Activated CD4-positive, alpha-beta memory T cell treated with anti-CD3 and anti-CD28 coated beads for 36 hours (primary cell): ENCODE results near the gene GM2A. TPM values are rescaled to one million over a fixed set of nuclear protein-coding genes. Genes with fewer than 3 reads are reported as not detected.
"Not testable (repeated sequence)": the region's sequence is repeated elsewhere in the genome, so short reads cannot be mapped to it uniquely, and the experiment has no call there.

Experiments used
- CTCF ChIA-PET: fragments of 350-600 bp; sonication (Branson Sonifier 250); formaldehyde crosslinking; loops from one replicate; lab custom pipeline; 2021; ENCODE audit warnings: antibody characterized with exemption, inconsistent platforms; lab: Charles Lee
- POLR2A ChIA-PET: fragments of 350-600 bp; sonication (Branson Sonifier 250); formaldehyde crosslinking; loops from one replicate; lab custom pipeline; 2021; ENCODE audit warnings: antibody characterized with exemption; lab: Charles Lee
- DNase-seq: peaks from one replicate; pipeline ENCODE4 v3.0.0-alpha.2; 2020
- H3K27ac Mint-ChIP-seq: one replicate; pipeline ENCODE4 v1.8.0; 2021; ENCODE audit warnings: mixed read lengths
- H3K27me3 Mint-ChIP-seq: one replicate; pipeline ENCODE4 v1.8.0; 2021; ENCODE audit warnings: mixed read lengths
- H3K36me3 Mint-ChIP-seq: one replicate; pipeline ENCODE4 v1.8.0; 2021; ENCODE audit warnings: mixed read lengths
- H3K4me1 Mint-ChIP-seq: one replicate; pipeline ENCODE4 v1.8.0; 2021; ENCODE audit warnings: low read depth, mixed read lengths
- H3K4me3 Mint-ChIP-seq: one replicate; pipeline ENCODE4 v1.8.0; 2021; ENCODE audit warnings: mild to moderate bottlenecking, mixed read lengths
- H3K9me3 Mint-ChIP-seq: one replicate; pipeline ENCODE4 v1.8.0; 2021; ENCODE audit warnings: mixed read lengths
- intact Hi-C: fragments of 100-400 bp; cut with micrococcal nuclease; formaldehyde crosslinking; loops from one replicate; pipeline ENCODE4 v1.15.1; 2023
- total RNA-seq, 2 experiments: library from RNA; stranded (reverse); gene quantifications; one replicate each; pipeline ENCODE4 v1.2.3, GENCODE V29; 2021

GM2A gene
- total RNA-seq, 2 experiments from 2014 or later = 28.7 to 29.1 TPM

- intact Hi-C loops = no loop called here
- Mint-ChIP-seq H3K27ac (no peak overlapping the region), H3K36me3 (no peaks in the 10 kb centered on the region), H3K27me3 (no peaks in the 10 kb centered on the region), H3K4me1 (peaks cover 12% of the 10 kb centered on the region), H3K4me3 (no peak overlapping the region), H3K9me3 (no peaks in the 10 kb centered on the region)
- ChIA-PET CTCF (interaction anchor here (1.0 to 1.8 kb wide), 4 partner anchors 9 to 103 kb away, joined by 3 to 8 read pairs (median 5); no protein-coding TSS in a partner anchor), POLR2A (no interaction called here)
- no peak for DNase-seq
Measured at GRCh38 chr5:151228986-151229385, 24.0 kb upstream of the GM2A start.

DNA sequence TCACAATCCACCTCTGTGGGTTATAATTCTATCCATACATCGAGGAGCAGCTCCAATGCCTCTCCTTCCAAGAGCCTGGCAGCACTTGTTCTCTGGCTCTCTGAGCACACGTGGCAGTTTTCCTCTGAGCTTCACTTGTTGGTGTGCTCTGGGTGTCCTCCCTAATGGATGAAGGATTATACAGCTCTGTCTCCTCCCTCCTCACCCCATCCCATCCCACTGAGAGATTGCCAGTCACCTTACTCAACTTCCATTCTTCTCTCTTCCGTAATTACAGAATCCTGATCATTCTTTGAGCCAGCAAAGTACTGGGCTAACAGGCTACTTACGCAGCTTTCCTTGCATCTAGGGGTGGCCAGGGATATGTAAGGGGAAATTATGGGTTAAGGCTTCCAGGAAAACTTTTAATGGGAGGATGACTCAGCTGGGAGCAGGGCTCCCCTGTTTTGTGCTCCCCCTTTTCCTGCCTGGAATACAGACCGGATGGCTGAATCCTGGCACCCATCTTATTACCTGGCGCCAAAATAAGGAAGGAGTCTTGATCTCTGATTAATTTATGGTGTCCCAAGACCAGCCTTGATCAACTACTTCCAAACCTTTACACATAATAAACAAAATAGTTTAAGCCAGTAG lies 22.8 kb upstream of the GM2A start:
- POLR2A ChIA-PET = no interaction called here
- Mint-ChIP-seq H3K9me3 (no peaks in the 10 kb centered on the region), H3K27ac (no peak overlapping the region), H3K4me1 (peaks cover 12% of the 10 kb centered on the region), H3K27me3 (no peaks in the 10 kb centered on the region), H3K36me3 (no peaks in the 10 kb centered on the region), H3K4me3 (no peak overlapping the region)
- no peak for DNase-seq
- intact Hi-C loops = no loop called here
- CTCF ChIA-PET = interaction anchor here (1.0 to 1.8 kb wide), 4 partner anchors 7 to 104 kb away, joined by 3 to 8 read pairs (median 5); no protein-coding TSS in a partner anchor

DNA sequence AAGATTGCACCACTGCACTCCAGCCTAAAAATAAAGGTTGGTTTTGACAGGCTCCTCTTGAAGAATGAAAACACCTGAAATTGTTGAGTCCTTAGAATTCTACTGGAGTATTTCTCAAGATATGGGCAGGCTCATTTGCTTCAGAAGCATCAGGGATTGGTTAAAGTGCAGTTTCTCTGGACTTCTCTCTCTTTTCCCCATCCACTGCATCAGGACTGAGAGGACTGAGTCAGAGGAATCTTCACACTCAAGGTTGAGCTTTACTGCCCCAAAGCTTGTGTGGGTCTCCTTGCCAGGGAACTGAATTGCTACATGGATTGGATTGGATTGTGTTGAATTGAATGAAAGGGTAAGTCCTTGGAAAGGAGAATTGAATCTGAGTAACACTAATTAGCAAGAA lies 21.6 kb upstream of the GM2A start:
- no peaks in the 10 kb centered on the region for H3K27me3 Mint-ChIP-seq
- CTCF ChIA-PET = interaction anchor here (1.1 kb wide), 1 partner anchor 116 kb away, joined by 3 read pairs; no protein-coding TSS in a partner anchor
- DNase-seq = no peak
- intact Hi-C loops = no loop called here
- no peak overlapping the region for H3K4me3 Mint-ChIP-seq
- H3K4me1 Mint-ChIP-seq = peaks cover 9% of the 10 kb centered on the region
- H3K9me3 Mint-ChIP-seq = no peaks in the 10 kb centered on the region
- H3K36me3 Mint-ChIP-seq = no peaks in the 10 kb centered on the region
- H3K27ac Mint-ChIP-seq = no peak overlapping the region
- POLR2A ChIA-PET = no interaction called here

DNA sequence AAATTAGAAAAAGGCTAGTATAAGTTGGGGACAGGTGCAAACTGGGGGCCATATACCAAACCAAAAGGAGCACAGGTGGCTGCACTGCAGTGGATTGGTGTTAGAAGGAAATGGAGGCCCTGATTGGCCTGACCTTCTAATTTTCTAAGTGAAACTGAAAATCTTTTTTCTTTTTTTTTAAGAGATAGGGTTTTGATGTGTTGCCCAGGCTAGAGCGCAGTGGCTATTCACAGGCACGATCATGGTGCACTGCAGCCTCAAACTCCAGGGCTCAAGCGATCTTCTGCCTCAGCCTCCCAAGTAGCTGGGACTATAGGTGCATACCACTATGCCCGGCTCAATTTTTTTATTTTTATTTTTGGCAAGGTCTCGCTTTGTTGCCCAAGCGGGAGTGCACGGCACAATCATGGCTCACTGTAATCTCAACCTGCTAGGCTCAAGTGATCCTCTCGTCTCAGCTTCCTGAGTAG lies 19.3 kb upstream of the GM2A start:
- peaks cover 9% of the 10 kb centered on the region for H3K4me1 Mint-ChIP-seq
- POLR2A ChIA-PET = no interaction called here
- no peaks in the 10 kb centered on the region for H3K36me3 Mint-ChIP-seq
- CTCF ChIA-PET = interaction anchor here (0.9 to 1.4 kb wide), 3 partner anchors 10 to 418 kb away, joined by 3 to 4 read pairs (median 3); partner anchors contain the start of gene CCDC69
- no peak overlapping the region for H3K4me3 Mint-ChIP-seq
- no peaks in the 10 kb centered on the region for H3K27me3 Mint-ChIP-seq
- H3K27ac Mint-ChIP-seq = no peak overlapping the region
- intact Hi-C loops = no loop called here
- H3K9me3 Mint-ChIP-seq = no peaks in the 10 kb centered on the region
- no peak for DNase-seq

GRCh38 chr5:151234476-151235238 lies 18.3 kb upstream of the GM2A start:
- H3K4me3 Mint-ChIP-seq = no peak overlapping the region
- ChIA-PET CTCF (interaction anchor here (0.9 to 1.8 kb wide), 5 partner anchors 11 to 417 kb away, joined by 3 to 6 read pairs (median 4); partner anchors contain the start of gene CCDC69), POLR2A (interaction anchor here (1.1 to 1.7 kb wide), 2 partner anchors 11 to 21 kb away, joined by 3 to 4 read pairs; partner anchors contain the start of gene CCDC69)
- H3K4me1 Mint-ChIP-seq = peaks cover 9% of the 10 kb centered on the region
- H3K27me3 Mint-ChIP-seq = no peaks in the 10 kb centered on the region
- H3K36me3 Mint-ChIP-seq = no peaks in the 10 kb centered on the region
- no peak for DNase-seq
- no peaks in the 10 kb centered on the region for H3K9me3 Mint-ChIP-seq
- no peak overlapping the region for H3K27ac Mint-ChIP-seq
- intact Hi-C loops = no loop called here

DNA sequence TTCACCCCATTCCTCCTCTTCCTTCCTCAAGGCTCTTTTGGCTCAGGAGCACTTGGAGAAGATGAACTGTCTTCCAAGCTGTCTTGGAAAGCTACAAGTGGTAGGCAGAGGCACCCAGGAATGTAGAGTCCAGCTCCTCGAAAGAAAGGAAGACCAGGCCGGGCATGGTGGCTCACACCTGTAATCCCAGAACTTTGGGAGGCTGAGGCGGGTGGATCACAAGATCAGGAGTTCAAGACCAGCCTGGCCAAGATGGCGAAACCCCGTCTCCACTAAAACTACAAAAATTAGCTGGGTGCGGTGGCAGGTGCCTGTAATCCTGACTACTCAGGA lies 17.8 kb upstream of the GM2A start:
- H3K4me1 Mint-ChIP-seq, H3K4me3 Mint-ChIP-seq, H3K36me3 Mint-ChIP-seq, H3K9me3 Mint-ChIP-seq, intact Hi-C loops, DNase-seq, H3K27ac Mint-ChIP-seq, H3K27me3 Mint-ChIP-seq: not testable (repeated sequence)
- ChIA-PET POLR2A (interaction anchor here (1.1 to 1.7 kb wide), 2 partner anchors 12 to 21 kb away, joined by 3 to 4 read pairs; partner anchors contain the start of gene CCDC69), CTCF (interaction anchor here (1.1 to 1.8 kb wide), 3 partner anchors 109 to 417 kb away, joined by 3 to 6 read pairs (median 5); no protein-coding TSS in a partner anchor)

DNA sequence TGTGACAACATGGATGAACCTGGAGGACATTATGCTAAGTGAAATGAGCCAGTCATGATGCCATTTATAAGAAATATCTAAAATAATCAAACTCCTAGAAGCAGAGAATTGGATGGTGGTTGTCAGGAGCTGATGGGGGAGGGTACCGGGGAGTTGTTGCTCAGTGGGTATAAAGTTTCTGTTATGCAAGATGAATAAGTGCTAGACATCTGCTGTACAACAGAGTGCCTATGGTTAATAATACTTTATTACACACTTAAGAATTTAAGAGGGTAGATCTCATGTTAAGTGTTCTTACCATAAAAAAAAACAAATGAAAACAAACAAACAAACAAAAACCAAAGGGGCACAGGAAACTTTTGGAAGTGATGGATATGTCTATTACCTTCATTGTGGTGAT lies 16.1 kb upstream of the GM2A start:
- no peak overlapping the region for H3K4me3 Mint-ChIP-seq
- intact Hi-C loops = no loop called here
- POLR2A ChIA-PET = no interaction called here
- H3K27me3 Mint-ChIP-seq = no peaks in the 10 kb centered on the region
- DNase-seq = no peak
- CTCF ChIA-PET = interaction anchor here (0.6 to 1.3 kb wide), 2 partner anchors 7 to 186 kb away, joined by 3 read pairs; no protein-coding TSS in a partner anchor
- H3K4me1 Mint-ChIP-seq = peaks cover 11% of the 10 kb centered on the region
- H3K27ac Mint-ChIP-seq = no peak overlapping the region
- H3K9me3 Mint-ChIP-seq = no peaks in the 10 kb centered on the region
- H3K36me3 Mint-ChIP-seq = no peaks in the 10 kb centered on the region

- CTCF ChIA-PET = interaction anchor here (0.8 to 2.0 kb wide), 7 partner anchors 8 to 139 kb away, joined by 3 to 15 read pairs (median 5); partner anchors contain the start of genes CCDC69 and GM2A
- Mint-ChIP-seq H3K27ac (no peak overlapping the region), H3K9me3 (no peaks in the 10 kb centered on the region), H3K36me3 (no peaks in the 10 kb centered on the region), H3K4me1 (peaks cover 13% of the 10 kb centered on the region), H3K4me3 (no peak overlapping the region), H3K27me3 (no peaks in the 10 kb centered on the region)
- POLR2A ChIA-PET = no interaction called here
- intact Hi-C loops = no loop called here
- DNase-seq = no peak
Measured at GRCh38 chr5:151237685-151238084, 15.3 kb upstream of the GM2A start.

- ChIA-PET POLR2A (interaction anchor here (0.6 to 0.7 kb wide), 2 partner anchors 26 to 27 kb away, joined by 4 to 6 read pairs; no protein-coding TSS in a partner anchor), CTCF (interaction anchor here (0.7 to 2.0 kb wide), 14 partner anchors 9 to 186 kb away, joined by 3 to 15 read pairs (median 4); partner anchors contain the start of genes CCDC69 and GM2A)
- Mint-ChIP-seq H3K4me1 (peaks cover 18% of the 10 kb centered on the region), H3K9me3 (no peaks in the 10 kb centered on the region), H3K4me3 (no peak overlapping the region), H3K27me3 (no peaks in the 10 kb centered on the region), H3K27ac (no peak overlapping the region), H3K36me3 (no peaks in the 10 kb centered on the region)
- intact Hi-C loops = no loop called here
- DNase-seq = no peak
Measured at GRCh38 chr5:151238303-151238741, 14.7 kb upstream of the GM2A start.

GRCh38 chr5:151239237-151239861 lies 13.6 kb upstream of the GM2A start:
- Mint-ChIP-seq H3K36me3 (peaks cover under 1% of the 10 kb centered on the region), H3K27ac (no peak overlapping the region), H3K27me3 (no peaks in the 10 kb centered on the region), H3K9me3 (no peaks in the 10 kb centered on the region), H3K4me1 (peaks cover 26% of the 10 kb centered on the region), H3K4me3 (no peak overlapping the region)
- intact Hi-C loops = loop anchor here (1.0 kb wide), 1 partner anchor 113 kb away; no protein-coding TSS in a partner anchor
- DNase-seq = peak; percentile 67
- POLR2A ChIA-PET = interaction anchor here (0.9 kb wide), 1 partner anchor 113 kb away, joined by 3 read pairs; no protein-coding TSS in a partner anchor
- CTCF ChIA-PET = interaction anchor here (0.7 to 2.3 kb wide), 22 partner anchors 8 to 187 kb away, joined by 3 to 15 read pairs (median 5); partner anchors contain the start of genes CCDC69 and GM2A

- peaks cover 23% of the 10 kb centered on the region for H3K4me1 Mint-ChIP-seq
- ChIA-PET CTCF (interaction anchor here (0.7 to 2.3 kb wide), 9 partner anchors 10 to 114 kb away, joined by 3 to 10 read pairs (median 5); partner anchors contain the start of genes CCDC69 and GM2A), POLR2A (interaction anchor here (1.0 kb wide), 1 partner anchor 18 kb away, joined by 3 read pairs; no protein-coding TSS in a partner anchor)
- H3K27me3 Mint-ChIP-seq, H3K36me3 Mint-ChIP-seq, intact Hi-C loops, H3K9me3 Mint-ChIP-seq, H3K27ac Mint-ChIP-seq, H3K4me3 Mint-ChIP-seq, DNase-seq: not testable (repeated sequence)
Measured at GRCh38 chr5:151240268-151240835, 12.6 kb upstream of the GM2A start.
